ENCODE measurements around the gene GLO1.

The GLO1 gene

DNA sequence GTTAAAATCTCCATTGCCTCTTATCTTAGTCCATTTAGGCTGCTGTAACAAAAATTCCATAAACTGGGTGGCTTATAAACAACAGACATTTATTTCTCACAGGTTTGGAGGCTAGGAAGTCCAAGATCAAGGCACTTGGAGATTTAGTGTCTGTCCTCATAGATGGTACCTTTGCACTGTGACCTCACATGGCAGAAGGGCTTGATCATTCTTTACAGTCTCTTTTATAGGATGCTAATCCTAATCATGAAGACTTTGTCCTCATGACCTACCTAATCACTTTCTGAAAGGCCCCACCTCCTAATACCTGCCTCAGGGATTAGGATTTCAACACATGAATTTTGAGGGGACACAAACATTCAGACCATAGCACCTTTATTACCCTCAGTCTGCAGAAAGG lies 6.6 kb downstream of the GLO1 start:
- H4K20me1 ChIP-seq (ENCODE audit: insufficient read depth): 0 out of 2 replicates have a peak, but pooled peaks cover 6% of the 10 kb centered on the region
- H3K9ac ChIP-seq: no peak overlapping the region
- TF ChIP-seq, protein P1, sequence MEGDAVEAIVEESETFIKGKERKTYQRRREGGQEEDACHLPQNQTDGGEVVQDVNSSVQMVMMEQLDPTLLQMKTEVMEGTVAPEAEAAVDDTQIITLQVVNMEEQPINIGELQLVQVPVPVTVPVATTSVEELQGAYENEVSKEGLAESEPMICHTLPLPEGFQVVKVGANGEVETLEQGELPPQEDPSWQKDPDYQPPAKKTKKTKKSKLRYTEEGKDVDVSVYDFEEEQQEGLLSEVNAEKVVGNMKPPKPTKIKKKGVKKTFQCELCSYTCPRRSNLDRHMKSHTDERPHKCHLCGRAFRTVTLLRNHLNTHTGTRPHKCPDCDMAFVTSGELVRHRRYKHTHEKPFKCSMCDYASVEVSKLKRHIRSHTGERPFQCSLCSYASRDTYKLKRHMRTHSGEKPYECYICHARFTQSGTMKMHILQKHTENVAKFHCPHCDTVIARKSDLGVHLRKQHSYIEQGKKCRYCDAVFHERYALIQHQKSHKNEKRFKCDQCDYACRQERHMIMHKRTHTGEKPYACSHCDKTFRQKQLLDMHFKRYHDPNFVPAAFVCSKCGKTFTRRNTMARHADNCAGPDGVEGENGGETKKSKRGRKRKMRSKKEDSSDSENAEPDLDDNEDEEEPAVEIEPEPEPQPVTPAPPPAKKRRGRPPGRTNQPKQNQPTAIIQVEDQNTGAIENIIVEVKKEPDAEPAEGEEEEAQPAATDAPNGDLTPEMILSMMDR (conservative IDR thresholded peaks at IDR 0.05; ENCODE audit: low read depth, low read length): no peak
- peaks cover 45% of the 10 kb centered on the region for H3K79me2 ChIP-seq (ENCODE audit: insufficient read depth, low read depth)
- no peak overlapping the region for H3K27ac ChIP-seq
- H3K27me3 ChIP-seq (ENCODE audit: insufficient read depth, low read depth): no peaks in the 10 kb centered on the region
- no peaks in the 10 kb centered on the region for H3K4me1 ChIP-seq (ENCODE audit: low read depth, poor library complexity, severe bottlenecking)
- no peak overlapping the region for H2AFZ ChIP-seq (ENCODE audit: low read depth)
- no peaks in the 10 kb centered on the region for H3K36me3 ChIP-seq (ENCODE audit: insufficient read depth)
- H3K4me3 ChIP-seq (IDR thresholded peaks at IDR 0.05; ENCODE audit: insufficient read depth, low read depth, low read length): no peak overlapping the region
- no peak overlapping the region for H3K4me2 ChIP-seq

DNA sequence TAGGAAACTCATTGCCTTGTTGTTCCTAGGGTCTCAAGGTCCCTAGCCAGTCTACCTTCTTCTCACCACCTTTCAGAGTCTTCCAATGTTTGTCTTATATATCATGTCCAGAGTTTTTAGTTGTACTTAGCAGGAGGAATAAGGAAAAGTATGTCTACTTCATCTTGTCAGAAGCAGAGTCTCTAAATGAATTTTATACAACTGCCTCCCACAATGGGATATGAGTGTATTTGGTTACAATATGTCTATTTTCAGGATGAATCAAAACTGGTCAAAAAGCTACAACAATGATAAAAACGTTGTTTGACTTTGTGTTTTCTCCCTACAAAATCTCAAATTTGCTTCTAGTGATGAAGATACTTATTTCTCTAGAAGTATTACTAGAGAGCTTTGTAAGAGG lies 7.0 kb downstream of the GLO1 start:
- Histone ChIP-seq H3K79me2 (ENCODE audit: insufficient read depth, low read depth) (peaks cover 43% of the 10 kb centered on the region), H3K27ac (no peak overlapping the region), H3K4me1 (ENCODE audit: low read depth, poor library complexity, severe bottlenecking) (no peaks in the 10 kb centered on the region), H3K27me3 (ENCODE audit: insufficient read depth, low read depth) (no peaks in the 10 kb centered on the region), H3K9ac (no peak overlapping the region), H4K20me1 (ENCODE audit: insufficient read depth) (0 out of 2 replicates have a peak, but pooled peaks cover 6% of the 10 kb centered on the region), H3K4me3 (IDR thresholded peaks at IDR 0.05; ENCODE audit: insufficient read depth, low read depth, low read length) (no peak overlapping the region), H3K4me2 (no peak overlapping the region), H2AFZ (ENCODE audit: low read depth) (no peak overlapping the region), H3K36me3 (ENCODE audit: insufficient read depth) (no peaks in the 10 kb centered on the region)
- TF ChIP-seq, protein P1 (conservative IDR thresholded peaks at IDR 0.05; ENCODE audit: low read depth, low read length): no peak

DNA sequence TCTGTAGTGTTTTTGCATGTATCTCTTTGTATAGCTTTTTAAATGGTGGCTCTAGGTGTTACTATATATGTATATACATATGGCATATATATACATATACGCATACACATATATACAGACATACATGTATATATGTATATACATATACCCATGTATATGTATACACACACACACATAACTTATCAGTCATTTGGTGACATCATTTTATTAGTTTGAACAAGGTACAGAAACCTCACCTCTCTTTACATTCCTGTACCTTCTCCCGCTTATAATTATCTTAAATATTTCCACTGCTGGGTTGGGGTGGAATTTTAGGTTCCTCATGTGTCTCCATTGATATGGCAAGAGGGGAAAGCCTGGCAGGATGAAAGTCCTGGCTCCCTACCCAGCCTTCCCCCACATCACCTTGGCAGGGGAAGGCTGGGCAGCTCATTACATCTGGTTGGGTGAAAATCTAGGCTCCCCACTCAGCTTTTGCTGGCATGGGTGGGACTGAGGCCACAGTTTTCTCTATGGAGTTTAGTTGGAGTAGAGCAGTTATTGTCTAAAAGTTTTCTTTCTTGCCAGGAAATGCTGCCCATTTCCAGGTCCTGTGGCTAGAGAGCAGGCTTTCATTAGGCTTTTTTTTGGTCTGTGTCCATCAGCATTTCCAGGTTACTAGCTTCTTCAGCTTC lies 7.6 kb downstream of the GLO1 start:
- H3K27me3 ChIP-seq (ENCODE audit: insufficient read depth, low read depth): no peaks in the 10 kb centered on the region
- H3K79me2 ChIP-seq (ENCODE audit: insufficient read depth, low read depth): peaks cover 42% of the 10 kb centered on the region
- H3K27ac ChIP-seq: no peak overlapping the region
- H3K4me3 ChIP-seq (IDR thresholded peaks at IDR 0.05; ENCODE audit: insufficient read depth, low read depth, low read length): no peak overlapping the region
- TF ChIP-seq, protein P1 (conservative IDR thresholded peaks at IDR 0.05; ENCODE audit: low read depth, low read length): no peak
- H4K20me1 ChIP-seq (ENCODE audit: insufficient read depth): 0 out of 2 replicates have a peak, but pooled peaks cover 6% of the 10 kb centered on the region
- no peaks in the 10 kb centered on the region for H3K36me3 ChIP-seq (ENCODE audit: insufficient read depth)
- no peak overlapping the region for H3K9ac ChIP-seq
- no peak overlapping the region for H3K4me2 ChIP-seq
- no peak overlapping the region for H2AFZ ChIP-seq (ENCODE audit: low read depth)
- no peaks in the 10 kb centered on the region for H3K4me1 ChIP-seq (ENCODE audit: low read depth, poor library complexity, severe bottlenecking)

DNA sequence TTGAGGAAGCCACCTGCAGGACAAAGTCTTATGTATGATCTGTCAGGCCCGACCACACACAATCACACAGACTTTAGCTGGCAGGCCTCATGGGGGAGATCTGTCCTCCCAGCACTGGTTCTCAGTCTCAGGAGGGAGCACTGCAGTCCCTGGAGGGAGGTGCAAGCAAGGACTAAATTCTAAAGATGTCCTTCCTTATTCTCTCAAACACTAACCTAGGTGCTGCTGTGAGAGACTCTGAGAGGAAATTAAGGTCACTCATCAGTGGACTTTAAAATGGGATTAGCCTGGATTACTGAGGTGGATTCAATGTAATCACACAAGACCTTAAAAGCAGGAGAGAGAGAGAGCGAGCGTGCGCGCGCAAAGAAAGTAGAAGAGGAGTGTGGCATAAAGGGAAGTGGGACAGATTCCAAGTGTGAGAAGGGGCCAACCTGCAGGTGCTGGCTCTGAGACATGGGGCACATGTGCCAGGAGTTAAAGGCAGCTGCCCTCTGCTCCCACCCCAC lies 14.3 kb downstream of the GLO1 start:
- no peak overlapping the region for H3K4me3 ChIP-seq (IDR thresholded peaks at IDR 0.05; ENCODE audit: insufficient read depth, low read depth, low read length)
- TF ChIP-seq, protein P1 (conservative IDR thresholded peaks at IDR 0.05; ENCODE audit: low read depth, low read length): no peak
- peaks cover 17% of the 10 kb centered on the region for H3K79me2 ChIP-seq (ENCODE audit: insufficient read depth, low read depth)
- H3K36me3 ChIP-seq (ENCODE audit: insufficient read depth): no peaks in the 10 kb centered on the region
- H3K27ac ChIP-seq: no peak overlapping the region
- no peak overlapping the region for H3K4me2 ChIP-seq
- H3K9ac ChIP-seq: no peak overlapping the region
- H4K20me1 ChIP-seq (ENCODE audit: insufficient read depth): no peaks in the 10 kb centered on the region
- H2AFZ ChIP-seq (ENCODE audit: low read depth): no peak overlapping the region
- peaks cover 9% of the 10 kb centered on the region for H3K4me1 ChIP-seq (ENCODE audit: low read depth, poor library complexity, severe bottlenecking)
- H3K27me3 ChIP-seq (ENCODE audit: insufficient read depth, low read depth): no peaks in the 10 kb centered on the region

All from KMS-11 (cell line).